K562 (cell line): ENCODE data around the gene PATE2.

Experiments
- BHLHE40 ChIP-seq: IDR thresholded peaks from 2 replicates; pipeline ENCODE4 v1.6.1; 2011; ENCODE audit warnings: low read length, improper control_type of control experiment
- EZH2 ChIP-seq: IDR thresholded peaks from 2 replicates; pipeline ENCODE4 v1.6.1; 2012; ENCODE audit warnings: low read depth, mild to moderate bottlenecking, inconsistent platforms, low read length, borderline replicate concordance
- JUND ChIP-seq, 2 experiments: IDR thresholded peaks; 2 replicates in 1 of 2; 3 replicates in 1 of 2; pipeline ENCODE4 v1.6.1; 2011; ENCODE audit warnings: borderline replicate concordance in 2 of 2, low read depth in 2 of 2, low read length in 2 of 2, improper control_type of control experiment in 1 of 2, missing biosample characterization in 1 of 2, missing genetic modification characterization in 1 of 2, missing genetic modification reagents in 1 of 2
- KAT7 ChIP-seq: sonication (generic); formaldehyde crosslinking; IDR thresholded peaks from 2 replicates; pipeline ENCODE4 v1.8.0; 2022; ENCODE audit warnings: missing genetic modification reagents, mild to moderate bottlenecking, borderline replicate concordance
- KLF16 ChIP-seq: IDR thresholded peaks from 2 replicates; pipeline ENCODE4 v1.6.1; 2016; ENCODE audit warnings: antibody characterized with exemption
- MECOM ChIP-seq: fragments of 250-450 bp; sonication (Bioruptor Pico); IDR thresholded peaks from 2 replicates; pipeline ENCODE4 v1.8.0; 2022; ENCODE audit warnings: inconsistent platforms
- NCOA6 ChIP-seq: fragments of 450-650 bp; IDR thresholded peaks from 2 replicates; pipeline ENCODE4 v1.6.1; 2017; ENCODE audit warnings: mild to moderate bottlenecking
- ZNF311 ChIP-seq: fragments of 250-450 bp; sonication (Bioruptor Pico); IDR thresholded peaks from 2 replicates; pipeline ENCODE4 v1.4.0; 2020; ENCODE audit warnings: mild to moderate bottlenecking, moderate library complexity
- TF ChIP-seq, protein P1 (sequence below), 2 experiments: fragments of 450-650 bp; IDR thresholded peaks; 2 replicates each; pipeline ENCODE4 v1.6.1; 2016; ENCODE audit warnings: mild to moderate bottlenecking in 2 of 2, borderline replicate concordance in 1 of 2, low read depth in 1 of 2, moderate library complexity in 1 of 2
- TF ChIP-seq, protein P2 (sequence below): fragments of 450-650 bp; IDR thresholded peaks from 2 replicates; pipeline ENCODE4 v1.6.1; 2016; ENCODE audit warnings: borderline replicate concordance
- TF ChIP-seq, protein P3 (sequence below), 3 experiments: IDR thresholded peaks in 2 of 3; conservative IDR thresholded peaks in 1 of 3; 2 replicates each; pipeline ENCODE4 v1.5.1; 2011 to 2012; ENCODE audit warnings: low read length in 3 of 3, mild to moderate bottlenecking in 3 of 3, control low read depth in 2 of 3, improper control_type of control experiment in 1 of 3, inconsistent platforms in 1 of 3, low read depth in 1 of 3, mixed read lengths in 1 of 3, moderate library complexity in 1 of 3; ENCODE audit not compliant: insufficient read depth in 2 of 3
- TF ChIP-seq, protein P4 (sequence below): fragments of 450-650 bp; formaldehyde crosslinking; IDR thresholded peaks from 2 replicates; pipeline ENCODE4 v1.4.0; 2020; ENCODE audit warnings: mild to moderate bottlenecking, moderate library complexity
- TF ChIP-seq, protein P5 (sequence below): sonication (generic); formaldehyde crosslinking; IDR thresholded peaks from 2 replicates; pipeline ENCODE4 v1.5.0; 2020; ENCODE audit warnings: missing genetic modification reagents

DNA sequence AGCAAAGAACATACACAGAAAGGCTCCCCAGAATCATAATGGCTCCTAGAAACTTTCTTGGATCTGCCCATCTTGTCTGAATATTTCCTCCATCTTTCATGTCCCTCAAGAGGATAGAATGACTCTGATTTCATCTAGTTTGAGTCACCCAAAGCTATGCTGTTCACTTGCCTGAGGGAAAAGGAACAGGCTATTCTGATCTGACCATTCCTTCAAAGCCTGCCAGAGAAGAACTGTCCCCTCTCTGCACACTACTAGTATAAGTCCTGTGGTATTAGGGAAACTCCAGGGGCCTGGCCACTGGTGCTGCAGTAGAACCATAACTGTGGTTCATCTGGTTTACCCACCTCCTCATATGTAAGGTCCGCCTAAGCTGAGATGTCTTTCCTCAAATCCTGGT is 34.9 kb downstream of the PATE2 start:
- TF ChIP-seq, protein P1, sequence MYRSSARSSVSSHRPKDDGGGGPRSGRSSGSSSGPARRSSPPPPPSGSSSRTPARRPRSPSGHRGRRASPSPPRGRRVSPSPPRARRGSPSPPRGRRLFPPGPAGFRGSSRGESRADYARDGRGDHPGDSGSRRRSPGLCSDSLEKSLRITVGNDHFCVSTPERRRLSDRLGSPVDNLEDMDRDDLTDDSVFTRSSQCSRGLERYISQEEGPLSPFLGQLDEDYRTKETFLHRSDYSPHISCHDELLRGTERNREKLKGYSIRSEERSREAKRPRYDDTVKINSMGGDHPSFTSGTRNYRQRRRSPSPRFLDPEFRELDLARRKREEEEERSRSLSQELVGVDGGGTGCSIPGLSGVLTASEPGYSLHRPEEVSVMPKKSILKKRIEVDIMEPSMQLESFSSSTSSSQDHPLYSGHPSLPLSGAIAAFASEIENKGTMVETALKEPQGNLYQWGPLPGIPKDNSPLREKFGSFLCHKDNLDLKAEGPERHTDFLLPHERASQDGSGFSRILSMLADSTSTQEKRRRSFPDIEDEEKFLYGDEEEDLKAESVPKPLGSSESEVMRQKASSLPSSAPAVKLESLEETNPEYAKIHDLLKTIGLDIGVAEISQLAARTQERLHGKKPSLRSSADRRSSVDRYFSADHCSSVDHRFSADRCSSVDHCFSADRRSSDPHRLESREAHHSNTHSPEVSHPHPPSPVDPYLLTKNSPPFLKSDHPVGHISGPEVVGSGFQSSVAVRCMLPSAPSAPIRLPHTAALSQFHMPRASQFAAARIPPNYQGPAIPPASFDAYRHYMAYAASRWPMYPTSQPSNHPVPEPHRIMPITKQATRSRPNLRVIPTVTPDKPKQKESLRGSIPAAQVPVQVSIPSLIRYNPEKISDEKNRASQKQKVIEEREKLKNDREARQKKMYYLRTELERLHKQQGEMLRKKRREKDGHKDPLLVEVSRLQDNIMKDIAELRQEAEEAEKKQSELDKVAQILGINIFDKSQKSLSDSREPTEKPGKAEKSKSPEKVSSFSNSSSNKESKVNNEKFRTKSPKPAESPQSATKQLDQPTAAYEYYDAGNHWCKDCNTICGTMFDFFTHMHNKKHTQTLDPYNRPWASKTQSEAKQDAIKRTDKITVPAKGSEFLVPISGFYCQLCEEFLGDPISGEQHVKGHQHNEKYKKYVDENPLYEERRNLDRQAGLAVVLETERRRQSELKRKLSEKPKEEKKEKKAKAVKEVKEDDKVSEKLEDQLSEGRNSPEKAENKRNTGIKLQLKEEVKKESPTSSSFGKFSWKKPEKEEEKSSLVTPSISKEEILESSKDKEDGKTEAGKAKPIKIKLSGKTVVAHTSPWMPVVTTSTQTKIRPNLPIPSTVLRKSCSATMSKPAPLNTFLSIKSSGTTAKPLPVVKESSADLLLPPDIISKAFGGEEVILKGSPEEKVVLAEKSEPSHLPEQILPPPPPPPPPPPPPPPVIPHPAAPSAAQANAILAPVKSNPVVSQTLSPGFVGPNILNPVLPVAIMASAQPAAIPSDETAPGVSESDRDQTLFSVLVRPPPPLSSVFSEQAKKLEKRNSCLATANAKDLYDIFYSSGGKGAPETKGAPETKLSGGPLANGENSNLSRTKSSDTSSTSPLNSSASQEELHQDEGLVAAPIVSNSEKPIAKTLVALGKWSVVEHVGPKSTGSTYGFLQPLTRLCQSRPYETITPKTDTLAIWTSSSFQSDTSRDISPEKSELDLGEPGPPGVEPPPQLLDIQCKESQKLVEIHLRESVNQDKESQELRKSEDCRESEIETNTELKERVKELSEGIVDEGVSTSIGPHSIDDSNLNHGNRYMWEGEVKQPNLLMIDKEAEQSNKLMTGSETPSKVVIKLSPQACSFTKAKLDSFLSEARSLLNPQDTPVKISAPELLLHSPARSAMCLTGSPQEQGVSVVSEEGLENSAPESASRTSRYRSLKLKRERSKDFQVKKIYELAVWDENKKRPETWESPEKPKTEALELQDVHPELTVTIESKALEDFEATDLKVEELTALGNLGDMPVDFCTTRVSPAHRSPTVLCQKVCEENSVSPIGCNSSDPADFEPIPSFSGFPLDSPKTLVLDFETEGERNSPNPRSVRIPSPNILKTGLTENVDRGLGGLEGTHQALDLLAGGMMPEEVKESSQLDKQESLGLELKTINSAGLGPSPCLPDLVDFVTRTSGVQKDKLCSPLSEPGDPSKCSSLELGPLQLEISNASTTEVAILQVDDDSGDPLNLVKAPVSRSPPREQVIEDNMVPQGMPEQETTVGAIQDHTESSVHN (IDR thresholded peaks at IDR 0.05; ENCODE audit: borderline replicate concordance in 1 of 2, low read depth in 1 of 2), result no peak
- TF ChIP-seq NCOA6 (no peak), KLF16 (no peak), EZH2 (no peak), BHLHE40 (no peak), ZNF311 (CRISPR knock-in tag) (no peak), KAT7 (no peak), MECOM (CRISPR knock-in tag) (no peak), JUND (IDR thresholded peaks at IDR 0.05; ENCODE audit: borderline replicate concordance, low read depth, low read length) (no peak), JUND (tag; IDR thresholded peaks at IDR 0.05; ENCODE audit: borderline replicate concordance, low read depth, low read length) (no peak)
- TF ChIP-seq, protein P2, sequence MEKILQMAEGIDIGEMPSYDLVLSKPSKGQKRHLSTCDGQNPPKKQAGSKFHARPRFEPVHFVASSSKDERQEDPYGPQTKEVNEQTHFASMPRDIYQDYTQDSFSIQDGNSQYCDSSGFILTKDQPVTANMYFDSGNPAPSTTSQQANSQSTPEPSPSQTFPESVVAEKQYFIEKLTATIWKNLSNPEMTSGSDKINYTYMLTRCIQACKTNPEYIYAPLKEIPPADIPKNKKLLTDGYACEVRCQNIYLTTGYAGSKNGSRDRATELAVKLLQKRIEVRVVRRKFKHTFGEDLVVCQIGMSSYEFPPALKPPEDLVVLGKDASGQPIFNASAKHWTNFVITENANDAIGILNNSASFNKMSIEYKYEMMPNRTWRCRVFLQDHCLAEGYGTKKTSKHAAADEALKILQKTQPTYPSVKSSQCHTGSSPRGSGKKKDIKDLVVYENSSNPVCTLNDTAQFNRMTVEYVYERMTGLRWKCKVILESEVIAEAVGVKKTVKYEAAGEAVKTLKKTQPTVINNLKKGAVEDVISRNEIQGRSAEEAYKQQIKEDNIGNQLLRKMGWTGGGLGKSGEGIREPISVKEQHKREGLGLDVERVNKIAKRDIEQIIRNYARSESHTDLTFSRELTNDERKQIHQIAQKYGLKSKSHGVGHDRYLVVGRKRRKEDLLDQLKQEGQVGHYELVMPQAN, result no peak
- TF ChIP-seq, protein P3, sequence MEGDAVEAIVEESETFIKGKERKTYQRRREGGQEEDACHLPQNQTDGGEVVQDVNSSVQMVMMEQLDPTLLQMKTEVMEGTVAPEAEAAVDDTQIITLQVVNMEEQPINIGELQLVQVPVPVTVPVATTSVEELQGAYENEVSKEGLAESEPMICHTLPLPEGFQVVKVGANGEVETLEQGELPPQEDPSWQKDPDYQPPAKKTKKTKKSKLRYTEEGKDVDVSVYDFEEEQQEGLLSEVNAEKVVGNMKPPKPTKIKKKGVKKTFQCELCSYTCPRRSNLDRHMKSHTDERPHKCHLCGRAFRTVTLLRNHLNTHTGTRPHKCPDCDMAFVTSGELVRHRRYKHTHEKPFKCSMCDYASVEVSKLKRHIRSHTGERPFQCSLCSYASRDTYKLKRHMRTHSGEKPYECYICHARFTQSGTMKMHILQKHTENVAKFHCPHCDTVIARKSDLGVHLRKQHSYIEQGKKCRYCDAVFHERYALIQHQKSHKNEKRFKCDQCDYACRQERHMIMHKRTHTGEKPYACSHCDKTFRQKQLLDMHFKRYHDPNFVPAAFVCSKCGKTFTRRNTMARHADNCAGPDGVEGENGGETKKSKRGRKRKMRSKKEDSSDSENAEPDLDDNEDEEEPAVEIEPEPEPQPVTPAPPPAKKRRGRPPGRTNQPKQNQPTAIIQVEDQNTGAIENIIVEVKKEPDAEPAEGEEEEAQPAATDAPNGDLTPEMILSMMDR (IDR thresholded peaks at IDR 0.05 in 2 of 3, conservative IDR thresholded peaks at IDR 0.05 in 1 of 3; ENCODE audit: insufficient read depth in 2 of 3, low read depth in 1 of 3, low read length in 3 of 3), result no peak
- TF ChIP-seq, protein P4, sequence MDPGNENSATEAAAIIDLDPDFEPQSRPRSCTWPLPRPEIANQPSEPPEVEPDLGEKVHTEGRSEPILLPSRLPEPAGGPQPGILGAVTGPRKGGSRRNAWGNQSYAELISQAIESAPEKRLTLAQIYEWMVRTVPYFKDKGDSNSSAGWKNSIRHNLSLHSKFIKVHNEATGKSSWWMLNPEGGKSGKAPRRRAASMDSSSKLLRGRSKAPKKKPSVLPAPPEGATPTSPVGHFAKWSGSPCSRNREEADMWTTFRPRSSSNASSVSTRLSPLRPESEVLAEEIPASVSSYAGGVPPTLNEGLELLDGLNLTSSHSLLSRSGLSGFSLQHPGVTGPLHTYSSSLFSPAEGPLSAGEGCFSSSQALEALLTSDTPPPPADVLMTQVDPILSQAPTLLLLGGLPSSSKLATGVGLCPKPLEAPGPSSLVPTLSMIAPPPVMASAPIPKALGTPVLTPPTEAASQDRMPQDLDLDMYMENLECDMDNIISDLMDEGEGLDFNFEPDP (CRISPR knock-in tag), result no peak
- TF ChIP-seq, protein P5, sequence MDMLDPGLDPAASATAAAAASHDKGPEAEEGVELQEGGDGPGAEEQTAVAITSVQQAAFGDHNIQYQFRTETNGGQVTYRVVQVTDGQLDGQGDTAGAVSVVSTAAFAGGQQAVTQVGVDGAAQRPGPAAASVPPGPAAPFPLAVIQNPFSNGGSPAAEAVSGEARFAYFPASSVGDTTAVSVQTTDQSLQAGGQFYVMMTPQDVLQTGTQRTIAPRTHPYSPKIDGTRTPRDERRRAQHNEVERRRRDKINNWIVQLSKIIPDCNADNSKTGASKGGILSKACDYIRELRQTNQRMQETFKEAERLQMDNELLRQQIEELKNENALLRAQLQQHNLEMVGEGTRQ (CRISPR knock-in tag), result no peak
